ENCODE results near the gene FANK1. TPM values are rescaled to one million over a fixed set of nuclear protein-coding genes. Genes with fewer than 3 reads are reported as not detected.

Gene FANK1
- total and polyA plus RNA-seq, 2 donors (not counting 1 experiment from before 2014, with no cell fraction given) = 0.13 TPM; not detected in 1

GRCh38 chr10:125953778-125954385 lies 57.5 kb downstream of the FANK1 start:
- WGBS (ENCODE audit: insufficient coverage) = 93% methylated on average over 8 of the region's 9 CpGs

GRCh38 chr10:125955766-125956165 lies 59.4 kb downstream of the FANK1 start:
- TF ChIP-seq CTCF (IDR thresholded peaks at IDR 0.05) (no peak), EZH2 (IDR thresholded peaks at IDR 0.05; ENCODE audit: borderline replicate concordance, insufficient read depth, low read depth, low read length, poor library complexity, severe bottlenecking) (no peak)
- H3K9me3 ChIP-seq (ENCODE audit: control extremely low read depth in 1 of 3, control insufficient read depth in 2 of 3, insufficient read depth in 1 of 3, low read length in 2 of 3) = peaks cover 5 to 34% (median 13%) of the 10 kb centered on the region in 3 donors
- no peak overlapping the region for H3K9ac ChIP-seq (ENCODE audit: low read length)
- no peak overlapping the region for H3K4me3 ChIP-seq (ENCODE audit: control extremely low read depth in 1 of 5, extremely low read depth in 1 of 5, insufficient read depth in 1 of 5, low read depth in 2 of 5, low read length in 4 of 5)
- H4K20me1 ChIP-seq (ENCODE audit: control insufficient read depth, insufficient read depth, low read length, poor library complexity, severe bottlenecking) = no peaks in the 10 kb centered on the region
- H3K27ac ChIP-seq (ENCODE audit: low read length in 2 of 2) = no peak overlapping the region
- Mint-ChIP-seq H3K9me3 (ENCODE audit: insufficient read depth) (peaks cover 4% of the 10 kb centered on the region), H3K27me3 (peaks cover 4% of the 10 kb centered on the region), H3K27ac (no peak overlapping the region), H3K4me1 (no peaks in the 10 kb centered on the region), H3K4me3 (no peak overlapping the region)
- H3K4me1 ChIP-seq (ENCODE audit: control insufficient read depth in 2 of 2, insufficient read depth in 2 of 2, low read length in 2 of 2) = no peaks in the 10 kb centered on the region
- ChIA-PET POLR2A (no interaction called here), CTCF (no interaction called here)
- H3K4me2 ChIP-seq (replicated peaks; ENCODE audit: low read depth, low read length, poor library complexity, severe bottlenecking) = no peak overlapping the region
- H3K36me3 ChIP-seq (replicated peaks in 1 of 2; ENCODE audit: control extremely low read depth in 1 of 2, control insufficient read depth in 1 of 2, extremely low read depth in 1 of 2, insufficient read depth in 2 of 2, low read length in 1 of 2) = no peaks in the 10 kb centered on the region
- whole genome bisulfite sequencing (ENCODE audit: insufficient coverage) = no CpG with 5 or more reads among the region's 3 CpGs
- DNase-seq = no peak
- no peak for ATAC-seq (ENCODE audit: low read depth)
- H3K79me2 ChIP-seq (ENCODE audit: control insufficient read depth, insufficient read depth, low read length) = no peaks in the 10 kb centered on the region
- intact Hi-C loops (cut with micrococcal nuclease) = no loop called here
- H3K27me3 ChIP-seq (replicated peaks in 1 of 4; ENCODE audit: control extremely low read depth in 1 of 4, control insufficient read depth in 3 of 4, insufficient read depth in 4 of 4, low read length in 3 of 4) = no peaks in the 10 kb centered on the region
- no peak overlapping the region for H2AFZ ChIP-seq (ENCODE audit: insufficient read depth, low read depth, low read length, poor library complexity, severe bottlenecking)

More at GRCh38 chr10:125953778-125954385, 57.5 kb downstream of the FANK1 start:
- ATAC-seq (ENCODE audit: low read depth) (no peak), DNase-seq (no peak)
- Mint-ChIP-seq H3K4me3 (no peak overlapping the region), H3K4me1 (no peaks in the 10 kb centered on the region), H3K27ac (no peak overlapping the region), H3K9me3 (ENCODE audit: insufficient read depth) (peaks cover 4% of the 10 kb centered on the region), H3K27me3 (peaks cover 4% of the 10 kb centered on the region)
- Histone ChIP-seq H3K4me1 (ENCODE audit: control insufficient read depth in 2 of 2, insufficient read depth in 2 of 2, low read length in 2 of 2) (no peaks in the 10 kb centered on the region), H2AFZ (ENCODE audit: insufficient read depth, low read depth, low read length, poor library complexity, severe bottlenecking) (no peak overlapping the region), H3K36me3 (replicated peaks in 1 of 2; ENCODE audit: control extremely low read depth in 1 of 2, control insufficient read depth in 1 of 2, extremely low read depth in 1 of 2, insufficient read depth in 2 of 2, low read length in 1 of 2) (no peaks in the 10 kb centered on the region), H3K4me2 (replicated peaks; ENCODE audit: low read depth, low read length, poor library complexity, severe bottlenecking) (no peak overlapping the region), H3K9me3 (ENCODE audit: control extremely low read depth in 1 of 3, control insufficient read depth in 2 of 3, insufficient read depth in 1 of 3, low read length in 2 of 3) (peaks cover 5 to 34% (median 13%) of the 10 kb centered on the region in 3 donors), H3K27me3 (replicated peaks in 1 of 4; ENCODE audit: control extremely low read depth in 1 of 4, control insufficient read depth in 3 of 4, insufficient read depth in 4 of 4, low read length in 3 of 4) (no peaks in the 10 kb centered on the region), H3K4me3 (ENCODE audit: control extremely low read depth in 1 of 5, extremely low read depth in 1 of 5, insufficient read depth in 1 of 5, low read depth in 2 of 5, low read length in 4 of 5) (no peak overlapping the region), H3K27ac (ENCODE audit: low read length in 2 of 2) (no peak overlapping the region), H3K9ac (ENCODE audit: low read length) (no peak overlapping the region), H3K79me2 (ENCODE audit: control insufficient read depth, insufficient read depth, low read length) (no peaks in the 10 kb centered on the region), H4K20me1 (ENCODE audit: control insufficient read depth, insufficient read depth, low read length, poor library complexity, severe bottlenecking) (no peaks in the 10 kb centered on the region)
- no peak for TF ChIP-seq CTCF (IDR thresholded peaks at IDR 0.05)
- no peak for TF ChIP-seq EZH2 (IDR thresholded peaks at IDR 0.05; ENCODE audit: borderline replicate concordance, insufficient read depth, low read depth, low read length, poor library complexity, severe bottlenecking)
- intact Hi-C loops (cut with micrococcal nuclease) = no loop called here
- ChIA-PET CTCF (no interaction called here), POLR2A (no interaction called here)
